ENCODE measurements around the gene AGPAT1. TPM values are rescaled to one million over a fixed set of nuclear protein-coding genes. Genes with fewer than 3 reads are reported as not detected.

Gene AGPAT1
- total RNA-seq, 2 experiments from 2014 or later, result 24.5 to 28.1 TPM

DNA sequence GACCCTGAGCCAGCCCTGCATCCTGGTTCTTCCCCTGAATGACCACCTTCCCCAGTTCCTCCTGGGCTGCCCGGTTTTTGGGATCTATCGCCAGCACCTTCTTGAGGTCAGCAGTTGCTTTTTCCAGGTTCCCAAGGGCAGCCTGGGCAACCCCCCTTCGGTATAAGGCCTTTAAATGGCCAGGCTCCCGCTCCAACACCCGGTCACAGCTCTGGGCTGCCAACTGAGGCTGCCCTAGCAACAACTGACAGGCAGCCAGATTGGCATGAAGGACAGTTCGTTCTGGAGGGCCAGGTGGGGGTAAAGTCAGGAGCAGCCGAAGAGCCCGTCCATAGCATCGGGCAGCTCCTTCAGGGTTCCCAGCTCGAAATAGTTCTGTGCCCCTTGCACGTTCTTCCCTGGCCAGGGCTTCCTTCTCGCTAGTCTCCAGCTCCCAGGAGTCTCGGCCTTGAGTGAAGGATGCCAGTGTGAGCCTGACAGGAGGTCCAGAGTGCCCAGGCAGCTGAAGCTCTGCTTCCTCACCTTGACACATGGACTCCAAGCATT is 47.1 kb downstream of the AGPAT1 start:
- BruUV-seq (replicated peaks), result no TSS peak
- CTCF ChIA-PET (ENCODE audit: unreplicated experiment), result interaction anchor here (1.5 kb wide), 1 partner anchor 10 kb away, joined by 7 read pairs; no protein-coding TSS in a partner anchor

DNA sequence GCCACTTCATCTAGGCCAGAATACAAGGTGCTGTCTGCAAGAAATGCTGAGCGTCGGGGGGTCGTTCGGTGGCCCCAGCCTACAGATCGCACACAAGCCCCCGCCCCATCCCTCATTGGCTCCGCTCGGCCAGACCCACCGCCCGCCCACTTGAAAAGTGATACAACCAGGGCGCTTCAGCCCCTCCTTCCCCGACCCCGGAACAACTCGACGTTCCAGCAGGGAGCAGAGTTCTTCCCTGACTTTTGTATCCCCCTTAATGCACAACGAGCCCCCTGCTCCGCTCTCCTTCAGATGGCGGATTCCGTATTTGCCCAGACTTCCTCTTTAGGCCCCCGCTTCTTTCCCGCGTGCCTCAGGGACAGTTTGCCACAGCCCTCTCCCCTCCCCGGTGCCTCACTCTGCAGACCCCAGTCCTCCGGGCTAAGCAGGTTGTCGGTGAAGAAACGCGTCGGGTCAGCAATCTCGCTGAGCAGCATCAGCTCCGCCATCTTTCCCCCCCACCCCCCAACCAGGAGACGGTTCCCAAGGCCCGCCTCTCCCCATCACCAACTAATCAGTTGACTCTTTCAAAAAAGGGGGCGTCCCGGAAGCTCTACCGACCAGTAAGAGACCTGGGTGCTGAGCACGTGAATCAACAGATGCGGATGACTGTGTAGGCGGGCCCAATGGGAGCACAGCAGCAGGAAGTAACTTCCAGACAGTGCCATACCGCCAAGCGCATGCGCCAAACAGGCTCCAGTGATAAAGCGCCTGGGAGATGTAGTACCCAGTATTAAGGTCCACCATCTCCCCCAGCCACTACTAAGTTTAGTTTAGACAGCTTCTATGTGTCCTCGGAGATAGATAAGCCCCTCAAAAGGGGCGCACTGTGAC is 47.9 kb downstream of the AGPAT1 start, which contains the start of gene ATF6B:
Gene ATF6B (minus strand): TSS at position 530 of the 876 bp plus-strand sequence. CDS start 39 bp downstream, at position 491.
- Histone ChIP-seq H3K9me3 (ENCODE audit: low read length) (no peaks in the 10 kb centered on the region), H3K9me2 (ENCODE audit: insufficient read depth, low read length) (no peaks in the 10 kb centered on the region), H2AFZ (ENCODE audit: low read length) (peak within 1 kb of the TSS; percentile 14; the same call in 1 of the 2 replicates), H3K27ac (ENCODE audit: low read depth, low read length, poor library complexity, severe bottlenecking) (peak within 1 kb of the TSS; percentile 49), H3K36me3 (ENCODE audit: insufficient read depth, low read length) (peaks cover 36% of the 10 kb centered on the region), H3K4me1 (ENCODE audit: insufficient read depth, low read length, poor library complexity, severe bottlenecking) (peaks cover 29% of the 10 kb centered on the region), H3K79me2 (ENCODE audit: insufficient read depth, low read depth, low read length) (peaks cover 30% of the 10 kb centered on the region; the same call in 1 of the 2 replicates), H3K4me2 (ENCODE audit: low read length) (peak within 1 kb of the TSS; percentile 97), H4K20me1 (ENCODE audit: insufficient read depth, low read length) (no peaks in the 10 kb centered on the region), H3K4me3 (ENCODE audit: low read depth, low read length, poor library complexity, severe bottlenecking) (peak within 1 kb of the TSS; percentile 79)
- peak; percentile 99 for DNase-seq (ENCODE audit: low spot score)
- TF ChIP-seq EZH2phosphoT487 (IDR thresholded peaks at IDR 0.05; ENCODE audit: borderline replicate concordance, low read depth, low read length), result no peak
- no peak for TF ChIP-seq CTCF (conservative IDR thresholded peaks at IDR 0.05; ENCODE audit: low read length)
- ChIA-PET POLR2A (interaction anchor here (0.6 to 1.8 kb wide), 7 partner anchors 27 to 844 kb away, joined by 3 to 5 read pairs (median 4); partner anchors contain the start of gene GPSM3), CTCF (ENCODE audit: unreplicated experiment) (interaction anchor here (1.4 to 1.5 kb wide), 2 partner anchors 9 to 27 kb away, joined by 7 read pairs; no protein-coding TSS in a partner anchor)
- intact Hi-C loops (cut with micrococcal nuclease; ENCODE audit: unreplicated experiment), result no loop called here
- BruUV-seq (replicated peaks), result no TSS peak

More for the DNA sequence above, 47.1 kb downstream of the AGPAT1 start:
- Histone ChIP-seq H3K27ac (ENCODE audit: low read depth, low read length, poor library complexity, severe bottlenecking) (peak overlapping the region; percentile 44), H3K9me3 (ENCODE audit: low read length) (no peaks in the 10 kb centered on the region), H4K20me1 (ENCODE audit: insufficient read depth, low read length) (no peaks in the 10 kb centered on the region), H2AFZ (ENCODE audit: low read length) (peak overlapping the region; percentile 5; the same call in 1 of the 2 replicates), H3K36me3 (ENCODE audit: insufficient read depth, low read length) (peaks cover 27% of the 10 kb centered on the region), H3K79me2 (ENCODE audit: insufficient read depth, low read depth, low read length) (peaks cover 30% of the 10 kb centered on the region; the same call in 1 of the 2 replicates), H3K4me2 (ENCODE audit: low read length) (peak overlapping the region; percentile 97), H3K9me2 (ENCODE audit: insufficient read depth, low read length) (no peaks in the 10 kb centered on the region), H3K4me3 (ENCODE audit: low read depth, low read length, poor library complexity, severe bottlenecking) (peak overlapping the region; percentile 79), H3K4me1 (ENCODE audit: insufficient read depth, low read length, poor library complexity, severe bottlenecking) (peaks cover 29% of the 10 kb centered on the region)
- TF ChIP-seq EZH2phosphoT487 (IDR thresholded peaks at IDR 0.05; ENCODE audit: borderline replicate concordance, low read depth, low read length) (no peak), CTCF (conservative IDR thresholded peaks at IDR 0.05; ENCODE audit: low read length) (no peak)
- POLR2A ChIA-PET, result interaction anchor here (0.6 to 1.8 kb wide), 4 partner anchors 49 to 314 kb away, joined by 3 to 5 read pairs (median 4); partner anchors contain the start of gene GPSM3
- no peak for DNase-seq (ENCODE audit: low spot score)
- intact Hi-C loops (cut with micrococcal nuclease; ENCODE audit: unreplicated experiment), result no loop called here
